ENCODE measurements around the gene LRPAP1.

Gene LRPAP1

DNA sequence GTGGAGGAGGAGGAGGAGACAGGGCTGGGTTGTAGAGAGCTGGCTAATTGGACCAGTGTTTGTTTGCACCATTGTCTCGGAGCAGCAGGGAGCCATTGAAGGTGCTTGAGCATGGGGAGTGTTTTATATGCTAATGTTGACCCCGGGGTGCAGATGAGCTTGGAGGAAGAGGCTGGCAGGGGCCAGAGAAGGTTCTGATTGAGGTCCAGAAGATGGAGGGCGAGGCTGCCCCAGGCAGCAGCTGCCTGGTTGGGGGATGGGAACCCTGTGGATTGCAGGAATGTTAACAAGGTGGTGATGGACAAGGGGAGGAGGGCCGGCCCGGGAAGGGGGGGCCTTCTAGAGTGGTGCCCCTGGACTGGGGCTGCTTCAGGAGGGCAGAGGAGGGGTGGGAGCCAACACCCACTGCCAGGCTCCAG is 51.1 kb downstream of the LRPAP1 start:
- DNase-seq (ENCODE audit: insufficient read length, low spot score), result no peak
- no peak for TF ChIP-seq CTCF (IDR thresholded peaks at IDR 0.05; ENCODE audit: insufficient read depth, missing control alignments)
- no peak for FAIRE-seq

DNA sequence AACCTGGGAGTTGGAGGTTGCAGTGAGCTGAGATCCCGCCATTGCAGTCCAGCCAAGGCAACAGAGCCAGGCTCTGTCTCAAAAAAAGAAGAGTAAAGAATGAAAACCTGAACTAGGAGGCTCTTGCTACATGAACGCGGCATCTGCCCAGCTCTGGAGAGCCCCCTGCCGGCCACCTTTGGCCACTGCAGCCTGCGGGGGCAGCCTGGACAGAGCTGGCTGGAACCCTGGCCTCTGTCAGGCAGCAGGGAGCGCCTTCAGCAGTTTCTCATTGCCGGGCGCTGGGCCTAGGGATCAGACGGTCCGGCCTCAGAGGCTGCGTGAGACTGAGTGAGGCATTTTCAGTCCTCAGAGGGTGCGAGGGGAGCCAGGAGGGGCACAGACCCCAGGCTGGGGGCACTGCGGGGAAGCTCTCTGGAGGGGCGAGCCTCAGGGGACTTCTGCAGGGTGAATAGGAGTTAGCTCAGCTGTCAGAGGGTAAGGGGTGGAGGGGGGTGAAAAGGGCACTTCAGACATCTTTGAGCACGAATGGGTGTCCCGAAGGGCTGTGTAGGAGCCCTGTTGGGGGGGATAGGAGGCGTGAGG is 51.6 kb downstream of the LRPAP1 start:
- peak; percentile 84 for DNase-seq (ENCODE audit: insufficient read length, low spot score)
- no peak for FAIRE-seq
- peak; percentile 82 for TF ChIP-seq CTCF (IDR thresholded peaks at IDR 0.05; ENCODE audit: insufficient read depth, missing control alignments)

DNA sequence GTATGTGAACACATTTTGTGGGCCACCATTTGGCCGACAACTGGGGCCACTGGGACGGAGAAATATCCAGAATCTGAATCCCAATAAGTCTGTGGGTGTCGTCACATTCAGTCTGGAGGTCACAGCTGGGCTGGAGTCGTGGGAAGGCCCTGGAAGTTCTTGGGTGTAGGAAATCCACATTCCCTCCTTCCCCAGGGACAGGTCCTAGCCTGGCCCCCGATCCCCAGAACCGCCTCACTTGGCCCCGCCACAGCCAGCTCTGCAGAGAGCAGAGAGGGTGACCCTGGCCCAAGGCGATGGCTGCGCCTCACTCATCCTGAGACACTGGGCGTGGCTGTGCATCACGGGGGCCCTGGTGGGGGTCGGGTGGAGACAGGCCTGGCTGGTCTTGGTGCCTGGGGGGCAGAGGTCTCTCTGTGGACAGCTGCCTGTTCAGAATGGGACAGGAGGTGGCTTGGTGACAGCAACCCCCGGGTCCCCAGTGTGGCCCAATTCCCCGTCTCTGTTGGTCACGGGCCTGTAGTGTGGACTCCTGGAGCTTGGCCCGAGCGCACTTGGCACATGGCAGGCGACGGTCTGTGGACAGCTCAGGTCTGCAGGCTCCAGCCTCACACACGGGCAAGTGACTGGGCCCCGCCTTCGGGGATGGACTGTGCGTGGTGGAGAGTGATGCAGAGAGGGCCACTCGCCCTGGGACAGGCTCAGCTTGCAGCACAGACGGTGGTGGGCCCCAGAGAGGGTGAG is 52.7 kb downstream of the LRPAP1 start:
- no peak for FAIRE-seq

DNA sequence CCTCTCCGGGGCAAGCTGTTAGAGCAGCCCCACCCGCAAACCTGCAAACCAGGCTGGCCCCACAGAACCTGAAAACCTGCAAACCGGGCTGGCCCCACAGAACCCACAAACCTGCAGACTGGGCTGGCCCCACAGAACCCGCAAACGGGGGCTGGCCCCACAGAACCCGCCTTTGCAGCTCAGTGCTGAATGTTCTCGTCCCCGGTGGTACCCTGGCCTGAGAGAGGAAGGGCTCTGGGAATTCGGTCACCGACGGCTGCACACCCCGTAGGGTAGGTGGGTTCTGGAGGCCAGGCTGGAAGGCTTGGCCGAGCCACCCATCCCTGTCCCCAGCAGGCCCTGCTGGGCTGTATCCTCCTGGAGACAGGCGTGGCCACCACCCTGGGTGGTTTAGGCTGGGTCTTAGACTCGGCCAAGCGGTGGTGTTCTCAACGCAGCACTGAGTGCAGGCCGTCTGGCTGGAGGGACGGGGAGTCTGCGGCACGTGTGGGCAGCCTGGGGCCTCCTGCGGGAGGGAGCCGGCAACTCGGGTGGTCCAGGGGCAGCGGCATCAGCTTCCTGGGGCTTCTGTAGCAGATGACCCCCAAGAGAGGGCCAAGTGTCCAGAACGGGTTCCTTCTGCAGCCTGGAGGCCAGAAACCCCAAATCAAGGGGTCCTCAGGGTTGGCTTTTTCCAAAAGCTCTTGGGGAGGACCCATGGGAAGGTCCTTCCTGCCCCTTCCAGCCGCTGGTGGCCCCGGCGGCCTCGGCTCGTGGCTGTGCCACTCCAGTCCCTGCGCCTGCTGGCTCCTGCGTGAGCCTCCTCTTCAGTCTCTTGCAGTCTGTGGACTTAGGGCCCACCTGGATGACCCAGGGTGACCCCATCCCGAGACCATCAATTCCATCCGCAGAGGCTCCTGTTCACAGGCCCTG is 53.5 kb downstream of the LRPAP1 start:
- no peak for FAIRE-seq
- TF ChIP-seq CTCF (IDR thresholded peaks at IDR 0.05; ENCODE audit: insufficient read depth, missing control alignments), result no peak
- DNase-seq (ENCODE audit: insufficient read length, low spot score), result no peak

More for the DNA sequence above, 52.7 kb downstream of the LRPAP1 start:
- no peak for TF ChIP-seq CTCF (IDR thresholded peaks at IDR 0.05; ENCODE audit: insufficient read depth, missing control alignments)
- DNase-seq (ENCODE audit: insufficient read length, low spot score), result no peak

DNA sequence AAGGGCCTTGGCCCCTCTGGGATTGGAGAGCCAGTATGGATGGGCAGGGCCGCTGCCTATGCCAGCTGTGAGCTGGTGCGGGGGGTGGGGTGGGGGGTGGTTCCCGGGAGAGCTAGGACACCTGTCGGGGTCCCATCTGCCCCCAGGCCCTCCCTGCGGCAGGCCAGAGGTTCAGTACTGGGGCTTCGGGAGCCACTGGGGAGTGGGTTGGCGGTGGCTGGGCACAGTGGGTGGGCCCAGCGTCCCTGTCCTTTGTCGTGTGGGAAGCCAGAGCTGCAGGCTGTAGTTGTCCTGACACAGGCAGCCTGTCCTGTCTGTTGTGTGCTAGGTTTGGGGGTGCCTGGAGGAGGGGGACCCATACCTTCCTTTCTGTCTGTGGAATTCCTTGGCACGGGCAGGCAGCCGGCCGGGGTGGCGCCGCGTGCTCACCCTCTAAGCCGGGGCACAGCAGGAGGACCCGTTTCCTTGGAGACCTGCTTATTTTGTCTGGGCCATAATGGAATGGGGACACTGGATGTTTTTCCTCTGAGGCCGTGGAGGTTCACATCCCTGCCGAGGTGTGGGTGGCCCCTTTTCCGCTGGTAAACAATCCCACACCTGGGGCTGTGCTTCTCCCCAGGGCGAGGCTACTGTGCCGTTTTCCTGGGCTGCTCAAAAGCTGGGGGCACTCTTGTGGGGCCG is 54.3 kb downstream of the LRPAP1 start:
- DNase-seq (ENCODE audit: insufficient read length, low spot score) (no peak), FAIRE-seq (no peak)
- no peak for TF ChIP-seq CTCF (IDR thresholded peaks at IDR 0.05; ENCODE audit: insufficient read depth, missing control alignments)

DNA sequence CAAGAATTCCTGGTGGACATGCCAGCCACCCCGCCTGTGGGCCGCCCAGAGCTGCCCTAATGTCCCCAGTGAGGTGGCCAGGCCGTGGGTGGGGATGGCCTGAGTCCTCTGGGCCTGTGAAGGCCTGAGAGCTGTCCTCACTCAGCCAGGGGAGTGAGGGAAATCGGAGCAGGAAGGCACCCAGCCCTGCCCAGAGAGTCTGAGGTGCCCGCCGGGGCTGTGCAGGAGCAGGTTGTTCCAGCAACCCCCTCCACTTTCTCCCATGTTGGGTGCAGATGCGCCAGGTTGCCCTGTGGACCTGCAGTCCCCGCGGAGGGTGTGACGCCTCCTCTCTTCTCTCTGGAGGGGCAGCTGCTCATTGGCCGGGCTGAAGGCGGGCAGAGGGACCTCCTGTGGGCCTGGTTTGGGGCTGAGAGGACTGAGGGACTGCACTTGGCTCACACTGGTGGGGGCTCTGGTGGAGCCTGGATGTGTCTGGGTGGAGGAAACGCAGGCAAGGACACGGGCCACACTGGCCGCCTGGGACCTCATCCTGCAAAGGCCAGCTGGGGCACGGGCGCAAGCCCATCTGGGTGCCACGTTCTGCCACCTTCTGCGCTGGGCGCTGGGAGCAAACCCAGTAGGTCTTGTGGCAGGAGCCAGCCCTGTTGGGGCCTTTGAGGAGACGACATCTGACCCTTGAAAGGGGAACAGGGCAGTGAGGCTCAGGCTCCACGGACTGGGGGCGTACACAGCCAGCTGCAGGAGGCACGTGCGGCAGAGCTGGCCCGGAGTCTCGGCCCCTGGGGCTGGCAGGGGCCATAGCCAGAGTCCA is 55.1 kb downstream of the LRPAP1 start:
- DNase-seq (ENCODE audit: insufficient read length, low spot score) (no peak), FAIRE-seq (no peak)
- no peak for TF ChIP-seq CTCF (IDR thresholded peaks at IDR 0.05; ENCODE audit: insufficient read depth, missing control alignments)

Data from D721Med (cell line).